ENCODE measurements around the gene OOSP2.

GRCh38 chr11:60064111-60064510, 23.9 kb downstream of the OOSP2 start:
- TF ChIP-seq CTCF (IDR thresholded peaks at IDR 0.05) (no peak), EZH2 (IDR thresholded peaks at IDR 0.05; ENCODE audit: borderline replicate concordance, insufficient read depth, low read depth, low read length, poor library complexity, severe bottlenecking) (no peak)
